Ectodermal cell (in vitro differentiated cells): ENCODE measurements around the gene GPR132.

Source experiments
- H3K27ac ChIP-seq: 2 replicates; pipeline ENCODE4 v1.7.0; 2013; ENCODE audit warnings: mild to moderate bottlenecking, low read depth, low read length; ENCODE audit not compliant: insufficient read depth, poor library complexity, severe bottlenecking
- H3K27me3 ChIP-seq: 2 replicates; pipeline ENCODE4 v1.7.0; 2013; ENCODE audit warnings: mild to moderate bottlenecking, low read length; ENCODE audit not compliant: insufficient read depth, control insufficient read depth, poor library complexity, severe bottlenecking
- H3K36me3 ChIP-seq: one replicate; pipeline ENCODE4 v1.7.0; 2013; ENCODE audit warnings: low read length; ENCODE audit not compliant: control insufficient read depth, insufficient read depth
- H3K4me1 ChIP-seq: one replicate; pipeline ENCODE4 v1.7.0; 2013; ENCODE audit warnings: low read length; ENCODE audit not compliant: control insufficient read depth, insufficient read depth
- H3K4me3 ChIP-seq: 2 replicates; pipeline ENCODE4 v1.7.0; 2013; ENCODE audit warnings: low read depth, low read length, control low read depth; ENCODE audit not compliant: insufficient read depth
- H3K9me3 ChIP-seq: 2 replicates; pipeline ENCODE4 v1.7.0; 2013; ENCODE audit warnings: mild to moderate bottlenecking, low read length, moderate library complexity; ENCODE audit not compliant: control insufficient read depth
- whole genome bisulfite sequencing, 2 experiments: methylation state at CpG; one replicate each; pipeline ENCODE4 v1.1.7; 2013; ENCODE audit warnings: missing lambda C conversion rate in 2 of 2; 5-methylcytosine and 5-hydroxymethylcytosine counted together

The GPR132 gene

GRCh38 chr14:105012171-105012985, 52.9 kb downstream of the GPR132 start:
- 93% methylated on average over 23 of the region's 23 CpGs for WGBS, 2 experiments
- no peak overlapping the region for H3K4me3 ChIP-seq
- H3K4me1 ChIP-seq = peaks cover 22% of the 10 kb centered on the region
- H3K9me3 ChIP-seq = no peaks in the 10 kb centered on the region
- no peaks in the 10 kb centered on the region for H3K27me3 ChIP-seq
- peaks cover 24% of the 10 kb centered on the region for H3K36me3 ChIP-seq
- H3K27ac ChIP-seq = no peak overlapping the region

GRCh38 chr14:105011312-105011990, 53.8 kb downstream of the GPR132 start:
- Histone ChIP-seq H3K4me1 (peaks cover 19% of the 10 kb centered on the region), H3K27ac (no peak overlapping the region), H3K36me3 (peaks cover 19% of the 10 kb centered on the region), H3K4me3 (no peak overlapping the region), H3K27me3 (no peaks in the 10 kb centered on the region), H3K9me3 (no peaks in the 10 kb centered on the region)
- WGBS, 2 experiments = 95% methylated on average over 29 of the region's 29 CpGs

DNA sequence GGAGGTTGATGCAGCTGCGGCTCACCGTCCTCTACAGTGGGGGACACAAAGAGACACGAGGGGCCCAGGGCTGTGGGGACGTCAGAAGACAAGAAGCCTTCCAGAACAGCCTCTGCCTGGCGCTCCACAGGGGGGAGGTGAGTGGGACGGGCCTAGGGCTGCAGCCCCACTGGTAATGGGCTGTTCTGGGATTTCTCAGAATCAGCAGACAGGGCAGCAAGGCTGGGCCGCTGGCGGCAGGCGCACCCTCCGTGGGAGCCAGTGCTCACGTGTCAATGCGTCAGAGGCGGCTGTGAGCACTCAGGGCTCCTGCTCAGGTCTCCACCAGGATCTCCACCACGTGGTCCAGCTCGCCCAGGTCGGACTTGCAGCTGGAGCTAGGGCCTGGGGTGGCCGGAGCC, 54.3 kb downstream of the GPR132 start:
- peaks cover 16% of the 10 kb centered on the region for H3K4me1 ChIP-seq
- no peak overlapping the region for H3K27ac ChIP-seq
- no peaks in the 10 kb centered on the region for H3K9me3 ChIP-seq
- H3K4me3 ChIP-seq = no peak overlapping the region
- no peaks in the 10 kb centered on the region for H3K27me3 ChIP-seq
- peaks cover 18% of the 10 kb centered on the region for H3K36me3 ChIP-seq
- WGBS, 2 experiments = 88 to 89% methylated on average over 17 of the region's 17 CpGs

GRCh38 chr14:105010106-105010505, 55.1 kb downstream of the GPR132 start:
- no peaks in the 10 kb centered on the region for H3K9me3 ChIP-seq
- 94 to 96% methylated on average over 4 of the region's 4 CpGs for WGBS, 2 experiments
- no peak overlapping the region for H3K27ac ChIP-seq
- H3K27me3 ChIP-seq = no peaks in the 10 kb centered on the region
- H3K36me3 ChIP-seq = peaks cover 18% of the 10 kb centered on the region
- no peak overlapping the region for H3K4me3 ChIP-seq
- H3K4me1 ChIP-seq = peaks cover 12% of the 10 kb centered on the region

- H3K36me3 ChIP-seq = peaks cover 18% of the 10 kb centered on the region
- H3K27me3 ChIP-seq = no peaks in the 10 kb centered on the region
- H3K9me3 ChIP-seq = no peaks in the 10 kb centered on the region
- H3K27ac ChIP-seq = no peak overlapping the region
- H3K4me1 ChIP-seq = no peaks in the 10 kb centered on the region
- no peak overlapping the region for H3K4me3 ChIP-seq
- 94 to 96% methylated on average over 19 of the region's 19 CpGs for WGBS, 2 experiments
Measured at GRCh38 chr14:105007593-105008264, 57.5 kb downstream of the GPR132 start.

DNA sequence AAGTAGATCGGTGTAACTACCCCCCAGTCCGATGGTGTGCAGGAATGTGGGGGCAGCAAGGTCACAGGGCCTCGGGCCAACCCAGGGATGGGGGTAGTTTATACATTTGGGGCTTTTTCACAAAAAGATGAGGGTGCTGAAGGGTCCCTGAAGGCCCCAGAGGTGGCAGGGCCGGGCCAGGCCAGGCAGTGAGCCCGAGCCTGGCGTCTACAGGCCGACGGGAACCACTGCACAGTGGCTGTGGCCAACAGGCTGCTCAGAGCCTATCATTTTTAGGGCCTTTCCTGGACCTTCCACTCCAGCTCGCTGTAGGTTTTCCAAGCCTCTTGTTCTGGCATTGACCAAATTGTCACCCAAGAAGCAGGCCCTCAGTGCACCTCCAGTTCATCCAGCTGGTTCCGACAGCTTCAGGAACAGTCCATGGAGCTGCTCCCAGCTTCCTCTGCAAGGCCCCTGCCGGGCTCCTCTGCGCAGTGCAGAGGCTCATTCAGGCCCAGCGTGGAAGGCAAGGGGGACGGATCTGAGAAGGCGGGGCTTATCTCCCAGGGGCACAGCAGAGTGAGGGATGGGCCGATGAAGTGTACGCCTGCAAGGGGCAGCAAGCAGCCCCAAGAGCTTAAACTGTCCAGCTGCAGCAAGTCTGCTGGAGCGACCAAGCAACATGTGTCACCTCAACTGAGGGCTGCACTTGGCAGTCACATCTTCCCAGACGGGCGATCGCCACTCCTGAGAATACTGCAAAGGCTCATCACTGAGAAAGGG, 58.2 kb downstream of the GPR132 start:
- no peak overlapping the region for H3K4me3 ChIP-seq
- H3K27ac ChIP-seq = no peak overlapping the region
- peaks cover 18% of the 10 kb centered on the region for H3K36me3 ChIP-seq
- no peaks in the 10 kb centered on the region for H3K9me3 ChIP-seq
- WGBS, 2 experiments = 86 to 87% methylated on average over 21 of the region's 21 CpGs
- no peaks in the 10 kb centered on the region for H3K27me3 ChIP-seq
- H3K4me1 ChIP-seq = no peaks in the 10 kb centered on the region

DNA sequence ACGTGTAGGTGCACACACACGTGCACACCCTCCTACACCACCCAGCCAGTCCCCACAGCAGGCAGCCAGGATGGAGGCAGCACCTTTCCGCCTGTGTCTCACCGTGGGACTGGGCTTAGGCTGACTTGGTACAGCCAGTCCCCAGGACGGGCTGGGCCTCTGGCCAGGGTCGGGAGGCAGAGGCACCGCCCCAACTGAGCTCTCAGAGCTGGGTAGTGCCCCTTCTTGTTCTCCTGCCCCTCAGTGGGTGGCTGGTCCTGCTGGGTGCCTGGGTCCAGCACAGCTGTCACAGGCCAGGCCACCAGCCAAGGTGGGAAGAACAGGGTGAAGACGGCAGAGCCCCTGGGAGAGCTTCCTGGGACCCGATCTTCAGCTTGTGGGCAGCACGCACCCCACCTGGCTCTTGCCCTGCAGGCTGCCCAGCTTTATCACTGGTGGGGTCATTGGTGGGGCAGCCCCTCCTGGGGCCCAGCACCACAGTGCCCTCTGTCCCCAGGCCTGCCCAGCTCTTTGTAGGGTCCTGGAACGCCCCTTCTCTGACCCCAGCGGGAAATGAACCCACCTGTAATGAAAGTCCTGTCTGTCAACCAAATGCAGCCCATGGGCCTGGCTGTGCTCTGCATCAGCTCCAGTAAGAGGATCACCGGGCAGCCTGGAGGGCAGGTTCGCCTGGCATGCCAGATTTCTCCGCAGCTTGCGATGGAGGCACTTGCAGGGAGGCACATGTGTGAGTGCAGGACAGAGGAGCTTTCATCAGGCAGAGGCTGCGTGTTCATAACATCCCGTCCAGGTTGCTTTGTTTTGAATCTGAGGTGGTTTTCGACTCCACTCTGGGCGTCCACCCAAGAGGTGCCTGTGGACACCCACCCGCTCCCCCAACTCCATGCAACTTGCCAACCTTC, 59.0 kb downstream of the GPR132 start:
- 95 to 96% methylated on average over 21 of the region's 21 CpGs for WGBS, 2 experiments
- peaks cover 11% of the 10 kb centered on the region for H3K36me3 ChIP-seq
- H3K9me3 ChIP-seq = no peaks in the 10 kb centered on the region
- no peaks in the 10 kb centered on the region for H3K27me3 ChIP-seq
- H3K4me3 ChIP-seq = no peak overlapping the region
- H3K27ac ChIP-seq = no peak overlapping the region
- no peaks in the 10 kb centered on the region for H3K4me1 ChIP-seq

DNA sequence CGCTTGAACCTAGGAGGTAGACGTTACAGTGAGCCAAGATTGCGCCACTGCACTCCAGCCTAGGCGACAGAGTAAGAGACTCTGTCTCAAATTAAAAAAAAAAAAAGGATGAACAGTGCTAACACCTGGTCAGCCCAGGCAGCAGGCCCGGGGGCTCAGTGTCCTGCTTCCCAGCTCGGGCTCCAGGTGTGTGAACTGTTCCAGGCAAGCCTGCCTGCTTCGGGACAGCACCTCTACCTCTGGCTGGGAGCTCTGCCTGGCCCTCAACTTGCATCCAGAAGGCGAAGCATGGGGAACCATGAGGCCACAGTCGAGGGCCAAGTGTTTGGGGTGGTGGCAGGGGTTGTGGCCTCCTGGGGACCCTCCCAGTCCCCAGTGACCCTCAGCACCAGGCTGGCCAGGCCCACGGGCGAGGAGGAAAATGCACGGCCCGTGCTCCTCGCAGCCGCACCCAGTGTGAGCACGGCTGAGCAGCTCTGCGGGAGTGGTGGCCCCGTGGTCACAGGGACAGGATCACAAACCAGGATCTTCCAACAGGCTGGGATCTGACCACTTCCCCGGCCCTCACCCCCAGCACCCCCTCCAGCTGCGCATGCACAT, 59.8 kb downstream of the GPR132 start:
- 94 to 95% methylated on average over 20 of the region's 20 CpGs for WGBS, 2 experiments

More for the DNA sequence above, 59.8 kb downstream of the GPR132 start:
- Histone ChIP-seq H3K27ac (no peak overlapping the region), H3K9me3 (no peaks in the 10 kb centered on the region), H3K4me1 (no peaks in the 10 kb centered on the region), H3K27me3 (no peaks in the 10 kb centered on the region), H3K4me3 (no peak overlapping the region), H3K36me3 (peaks cover 5% of the 10 kb centered on the region)
